ENCODE data around the gene SMCHD1. TPM values are rescaled to one million over a fixed set of nuclear protein-coding genes. Genes with fewer than 3 reads are reported as not detected.
"Not testable (repeated sequence)": the region's sequence is repeated elsewhere in the genome, so short reads cannot be mapped to it uniquely, and the experiment has no call there.

SMCHD1 gene
- total RNA-seq, 2 experiments from 2014 or later: 137 to 142 TPM

DNA sequence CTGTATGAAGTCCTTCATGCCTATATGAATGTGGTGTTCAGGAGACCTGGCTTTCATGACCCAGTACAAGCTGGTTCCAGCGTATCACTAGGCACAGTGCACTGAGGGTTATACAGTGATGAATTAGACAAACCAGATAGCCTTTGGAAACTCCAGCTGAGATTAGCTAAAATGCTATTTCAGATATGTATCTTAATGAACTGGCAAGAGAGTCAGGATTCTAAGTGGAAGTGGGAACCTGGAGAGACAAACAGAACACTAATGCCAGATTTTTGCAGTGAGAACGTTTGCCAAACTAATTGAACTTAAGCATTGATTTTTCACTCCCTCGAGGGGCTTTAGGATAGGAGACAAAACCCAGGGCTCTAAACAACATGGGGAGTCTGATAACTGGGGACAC, 125.2 kb downstream of the SMCHD1 start:
- Mint-ChIP-seq H3K9me3 (ENCODE audit: insufficient read depth) (no peaks in the 10 kb centered on the region), H3K4me1 (ENCODE audit: low read depth) (no peaks in the 10 kb centered on the region), H3K27me3 (ENCODE audit: low read depth) (no peaks in the 10 kb centered on the region), H3K4me3 (no peak overlapping the region), H3K27ac (peak overlapping the region; percentile 44), H3K36me3 (ENCODE audit: low read depth) (peaks cover 62% of the 10 kb centered on the region)
- no peak for DNase-seq
- ChIA-PET POLR2A (no interaction called here), CTCF (no interaction called here)
- no peak for ATAC-seq

DNA sequence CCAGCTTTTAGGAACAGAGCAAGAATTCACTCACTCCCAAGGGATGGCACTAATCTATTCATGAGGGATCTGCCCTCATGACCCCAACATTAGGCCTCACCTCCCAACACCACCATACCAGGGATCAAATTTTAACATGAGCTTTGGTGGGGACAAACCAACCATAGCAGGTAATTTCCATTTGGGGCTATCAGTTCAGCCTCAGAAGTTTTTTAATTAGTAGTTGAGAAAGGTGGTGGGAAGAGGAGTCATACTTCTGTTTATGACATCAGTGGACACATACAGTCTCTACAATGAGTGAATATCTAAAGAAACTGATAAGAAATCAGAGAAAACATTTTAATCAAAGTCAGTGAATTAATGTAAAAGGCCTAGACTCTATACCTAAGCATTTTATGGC, 131.7 kb downstream of the SMCHD1 start:
- Mint-ChIP-seq H3K9me3 (ENCODE audit: insufficient read depth) (no peaks in the 10 kb centered on the region), H3K4me3 (no peak overlapping the region), H3K4me1 (ENCODE audit: low read depth) (no peaks in the 10 kb centered on the region), H3K36me3 (ENCODE audit: low read depth) (peaks cover 53% of the 10 kb centered on the region), H3K27ac (no peak overlapping the region), H3K27me3 (ENCODE audit: low read depth) (no peaks in the 10 kb centered on the region)
- ChIA-PET CTCF (interaction anchor here (0.9 to 1.4 kb wide), 2 partner anchors 198 to 366 kb away, joined by 3 read pairs; no protein-coding TSS in a partner anchor), POLR2A (no interaction called here)
- no peak for DNase-seq
- no peak for ATAC-seq

DNA sequence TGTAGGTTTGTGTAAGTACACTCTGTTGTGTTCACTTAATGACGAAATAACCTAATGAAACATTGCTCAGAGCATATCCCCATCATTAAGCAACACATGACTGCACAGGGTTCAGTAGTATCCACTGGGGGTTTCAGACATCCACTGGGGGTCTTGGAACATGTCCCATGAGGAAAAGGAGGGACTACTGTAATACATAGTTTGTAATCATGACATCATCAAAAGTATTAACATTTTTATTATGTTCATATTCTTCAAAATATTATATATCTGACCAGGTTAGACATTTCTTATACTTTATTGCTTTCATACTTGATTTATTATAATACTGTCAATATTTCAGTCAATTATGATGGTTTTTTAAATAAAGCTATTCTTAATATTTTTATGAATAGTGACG, 136.9 kb downstream of the SMCHD1 start:
- DNase-seq (no peak), ATAC-seq (no peak)
- POLR2A ChIA-PET: no interaction called here
- no peak overlapping the region for H3K4me3 Mint-ChIP-seq
- no peaks in the 10 kb centered on the region for H3K4me1 Mint-ChIP-seq (ENCODE audit: low read depth)
- H3K36me3 Mint-ChIP-seq (ENCODE audit: low read depth): peaks cover 53% of the 10 kb centered on the region
- CTCF ChIA-PET: no interaction called here
- no peaks in the 10 kb centered on the region for H3K9me3 Mint-ChIP-seq (ENCODE audit: insufficient read depth)
- H3K27me3 Mint-ChIP-seq (ENCODE audit: low read depth): no peaks in the 10 kb centered on the region
- H3K27ac Mint-ChIP-seq: no peak overlapping the region

DNA sequence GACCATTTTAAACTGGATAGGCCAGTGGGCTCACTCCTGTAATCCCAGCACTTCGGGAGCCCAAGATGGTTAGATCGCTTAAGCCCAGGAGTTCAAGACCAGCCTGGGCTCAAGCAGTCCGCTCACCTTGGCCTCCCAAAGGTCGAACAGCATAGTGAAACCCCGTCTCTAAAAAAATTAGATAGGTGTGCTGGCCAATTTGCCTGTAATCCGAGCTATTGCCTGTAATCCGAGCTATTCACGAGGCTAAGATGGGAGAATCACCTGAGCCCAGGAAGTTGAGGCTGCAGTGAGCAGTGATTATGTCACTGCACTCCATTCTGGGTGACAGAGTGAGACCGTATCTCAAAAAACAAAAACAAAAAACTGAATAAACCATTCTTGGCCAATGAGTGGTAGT, 138.6 kb downstream of the SMCHD1 start:
- Mint-ChIP-seq H3K9me3 (ENCODE audit: insufficient read depth) (no peaks in the 10 kb centered on the region), H3K4me1 (ENCODE audit: low read depth) (no peaks in the 10 kb centered on the region), H3K4me3 (no peak overlapping the region), H3K27me3 (ENCODE audit: low read depth) (no peaks in the 10 kb centered on the region), H3K36me3 (ENCODE audit: low read depth) (peaks cover 61% of the 10 kb centered on the region), H3K27ac (no peak overlapping the region)
- ATAC-seq: no peak
- POLR2A ChIA-PET: no interaction called here
- CTCF ChIA-PET: no interaction called here
- no peak for DNase-seq

DNA sequence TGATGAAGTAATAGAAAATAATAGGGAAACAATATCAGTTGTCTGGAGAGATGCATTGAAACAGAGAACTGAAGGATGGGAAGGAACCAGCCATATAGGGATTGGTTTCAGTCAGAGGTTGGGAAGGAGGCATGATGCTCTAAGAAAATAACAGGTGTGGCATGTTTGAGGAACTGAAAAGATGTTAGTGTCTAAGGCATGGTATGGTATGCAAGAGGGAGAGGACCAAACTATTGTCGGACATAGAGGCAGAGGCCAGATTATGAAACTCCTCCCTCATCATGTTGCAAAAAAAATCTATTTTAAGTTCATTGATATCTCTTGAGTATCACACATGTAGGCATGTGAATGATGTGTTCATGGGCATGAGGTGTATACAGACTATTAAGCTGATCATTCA, 142.4 kb downstream of the SMCHD1 start:
- peaks cover 60% of the 10 kb centered on the region for H3K36me3 Mint-ChIP-seq (ENCODE audit: low read depth)
- no peaks in the 10 kb centered on the region for H3K9me3 Mint-ChIP-seq (ENCODE audit: insufficient read depth)
- H3K27ac Mint-ChIP-seq: no peak overlapping the region

DNA sequence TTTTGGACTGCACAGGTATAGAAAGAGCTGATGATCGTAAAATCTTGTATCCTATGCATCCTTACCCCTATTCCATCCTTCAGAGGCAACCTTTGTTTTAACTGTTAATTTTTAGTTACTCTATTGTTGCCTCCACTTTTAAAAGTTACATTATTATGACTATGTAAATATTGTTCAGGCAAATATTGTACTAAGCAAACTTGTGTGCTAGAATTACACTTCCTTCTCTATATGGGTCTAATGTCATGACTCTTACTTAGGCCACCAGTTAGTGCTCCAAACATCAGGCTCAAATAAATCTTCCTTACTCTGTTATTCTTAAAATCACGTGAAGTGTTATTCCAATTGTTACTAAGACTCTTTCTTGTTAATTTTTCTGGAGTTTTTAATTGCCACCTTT, 143.8 kb downstream of the SMCHD1 start:
- peaks cover 66% of the 10 kb centered on the region for H3K36me3 Mint-ChIP-seq (ENCODE audit: low read depth)

More for the DNA sequence above, 142.4 kb downstream of the SMCHD1 start:
- POLR2A ChIA-PET: no interaction called here
- no peak for ATAC-seq
- no peaks in the 10 kb centered on the region for H3K27me3 Mint-ChIP-seq (ENCODE audit: low read depth)
- no peaks in the 10 kb centered on the region for H3K4me1 Mint-ChIP-seq (ENCODE audit: low read depth)
- no peak for DNase-seq
- CTCF ChIA-PET: no interaction called here
- no peak overlapping the region for H3K4me3 Mint-ChIP-seq

DNA sequence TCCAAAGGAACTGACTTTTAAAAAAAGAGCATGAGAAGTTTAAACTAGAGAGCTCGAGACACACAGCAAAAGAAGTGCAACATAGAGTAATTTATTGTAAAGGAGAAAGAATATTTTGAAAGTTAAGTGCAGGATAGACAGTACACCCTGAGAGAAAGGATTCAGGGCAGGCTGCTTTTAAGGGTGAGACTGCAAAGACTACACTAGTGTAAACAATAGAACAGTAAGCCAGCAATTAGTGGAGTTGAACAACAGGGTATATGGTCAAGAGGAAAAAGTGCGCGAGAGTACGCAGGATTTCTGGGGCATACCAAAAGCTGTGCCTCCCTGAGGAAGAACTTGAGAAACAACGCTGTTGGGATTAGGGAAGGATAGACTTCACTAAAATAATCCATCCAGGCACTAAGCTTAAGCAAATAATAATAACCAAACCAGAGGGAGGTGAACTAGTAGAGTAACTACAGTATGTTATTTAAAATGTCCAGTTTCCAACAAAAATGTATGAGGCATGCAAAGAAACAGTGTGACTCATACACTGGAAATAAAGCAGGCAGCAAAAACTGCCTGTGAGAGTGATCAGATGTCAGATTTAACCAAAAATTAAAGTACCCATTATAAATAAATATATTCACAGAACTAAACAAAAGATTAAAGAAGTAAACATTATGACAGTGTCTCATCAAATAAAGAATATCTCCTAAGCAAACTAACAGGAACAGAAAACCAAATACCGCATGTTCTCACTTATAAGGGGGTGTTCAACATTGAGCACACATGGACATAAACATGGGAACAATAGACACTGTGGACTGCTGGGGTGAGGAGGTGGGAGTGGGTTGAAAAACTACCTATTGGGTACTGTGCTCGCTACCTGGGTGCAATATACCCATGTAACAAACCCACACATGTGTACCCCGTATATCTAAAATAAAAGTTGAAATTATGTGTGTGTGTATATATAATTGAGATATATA, 150.7 kb downstream of the SMCHD1 start:
- H3K27ac Mint-ChIP-seq: peak overlapping the region; percentile 2
- H3K4me3 Mint-ChIP-seq: no peak overlapping the region
- CTCF ChIA-PET: no interaction called here
- peaks cover 2% of the 10 kb centered on the region for H3K9me3 Mint-ChIP-seq (ENCODE audit: insufficient read depth)
- ATAC-seq (no peak), DNase-seq (no peak)
- H3K36me3 Mint-ChIP-seq (ENCODE audit: low read depth): peaks cover 37% of the 10 kb centered on the region
- H3K27me3 Mint-ChIP-seq (ENCODE audit: low read depth): no peaks in the 10 kb centered on the region
- no peaks in the 10 kb centered on the region for H3K4me1 Mint-ChIP-seq (ENCODE audit: low read depth)
- POLR2A ChIA-PET: no interaction called here

More for the DNA sequence above, 143.8 kb downstream of the SMCHD1 start:
- ATAC-seq (no peak), DNase-seq (no peak)
- H3K4me1 Mint-ChIP-seq (ENCODE audit: low read depth): no peaks in the 10 kb centered on the region
- ChIA-PET CTCF (no interaction called here), POLR2A (no interaction called here)
- H3K27me3 Mint-ChIP-seq (ENCODE audit: low read depth): no peaks in the 10 kb centered on the region
- no peak overlapping the region for H3K27ac Mint-ChIP-seq
- H3K9me3 Mint-ChIP-seq (ENCODE audit: insufficient read depth): no peaks in the 10 kb centered on the region
- H3K4me3 Mint-ChIP-seq: no peak overlapping the region

DNA sequence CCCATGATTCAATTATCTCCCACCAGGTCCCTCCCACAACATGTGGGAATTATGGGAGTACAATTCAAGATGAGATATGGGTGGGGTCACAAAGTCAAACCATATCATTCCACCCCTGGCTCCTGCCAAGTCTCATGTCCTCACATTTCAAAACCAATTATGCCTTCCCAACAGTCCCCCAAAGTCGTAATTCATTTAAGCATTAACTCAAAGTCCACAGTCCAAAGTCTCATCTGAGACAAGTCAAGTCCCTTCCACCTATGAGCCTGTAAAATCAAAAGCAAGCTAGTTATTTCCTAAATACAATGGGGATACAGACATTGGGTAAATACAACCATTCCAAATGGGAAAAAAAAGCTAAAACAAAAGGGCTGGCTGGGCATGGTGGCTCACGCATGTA, 153.1 kb downstream of the SMCHD1 start:
- DNase-seq; H3K27ac Mint-ChIP-seq; POLR2A ChIA-PET; ATAC-seq; H3K27me3 Mint-ChIP-seq (ENCODE audit: low read depth); CTCF ChIA-PET; H3K9me3 Mint-ChIP-seq (ENCODE audit: insufficient read depth); H3K4me3 Mint-ChIP-seq; H3K4me1 Mint-ChIP-seq (ENCODE audit: low read depth): not testable (repeated sequence)
- peaks cover 27% of the 10 kb centered on the region for H3K36me3 Mint-ChIP-seq (ENCODE audit: low read depth)

DNA sequence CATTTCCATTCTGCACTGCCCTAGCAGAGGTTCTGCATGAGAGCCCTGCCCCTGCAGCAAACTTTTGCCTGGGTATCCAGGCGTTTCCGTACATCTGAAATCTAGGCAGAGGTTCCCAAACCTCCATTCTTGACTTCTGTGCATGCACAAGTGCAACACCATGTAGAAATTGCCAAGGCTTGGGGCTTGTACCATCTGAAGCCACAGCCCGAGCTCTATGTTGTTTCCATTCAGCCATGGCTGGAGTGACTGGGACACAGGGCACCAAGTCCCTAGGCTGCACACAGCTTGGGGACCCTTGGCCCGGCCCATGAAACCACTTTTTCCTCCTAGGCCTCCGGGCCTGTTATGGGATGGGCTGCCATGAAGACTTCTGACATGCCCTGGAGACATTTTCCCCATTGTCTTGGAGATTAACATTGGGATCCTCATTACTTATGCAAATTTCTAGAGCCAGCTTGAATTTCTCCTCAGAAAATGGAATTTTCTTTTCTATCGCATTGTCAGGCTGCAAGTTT, 154.2 kb downstream of the SMCHD1 start:
- H3K27ac Mint-ChIP-seq; H3K27me3 Mint-ChIP-seq (ENCODE audit: low read depth); DNase-seq; CTCF ChIA-PET; POLR2A ChIA-PET; H3K4me1 Mint-ChIP-seq (ENCODE audit: low read depth); H3K4me3 Mint-ChIP-seq: not testable (repeated sequence)
- Mint-ChIP-seq H3K36me3 (ENCODE audit: low read depth) (peaks cover 19% of the 10 kb centered on the region), H3K9me3 (ENCODE audit: insufficient read depth) (peaks cover 10% of the 10 kb centered on the region)
- peak; percentile 37 for ATAC-seq

DNA sequence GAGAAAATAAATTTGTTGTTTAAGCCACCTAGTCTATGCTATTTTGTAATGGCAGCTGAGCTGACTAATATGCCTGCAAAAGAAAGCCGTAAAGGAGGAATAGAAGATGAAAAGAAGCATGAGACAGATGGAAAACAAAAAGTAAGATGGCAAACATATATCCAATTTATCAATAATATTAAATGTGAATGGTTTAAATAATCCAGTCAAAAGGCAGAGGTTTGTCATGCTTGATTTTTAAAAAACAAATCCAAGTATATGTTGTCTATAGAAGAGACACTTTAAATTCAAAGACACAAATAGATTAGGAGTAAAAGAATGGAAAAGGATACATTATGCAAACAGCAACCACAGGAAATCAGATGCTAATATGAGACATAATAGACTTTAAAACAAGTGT, 155.9 kb downstream of the SMCHD1 start:
- ChIA-PET POLR2A (no interaction called here), CTCF (no interaction called here)
- Mint-ChIP-seq H3K27ac (no peak overlapping the region), H3K9me3 (ENCODE audit: insufficient read depth) (peaks cover 17% of the 10 kb centered on the region), H3K27me3 (ENCODE audit: low read depth) (no peaks in the 10 kb centered on the region), H3K36me3 (ENCODE audit: low read depth) (peaks cover 9% of the 10 kb centered on the region), H3K4me3 (no peak overlapping the region), H3K4me1 (ENCODE audit: low read depth) (no peaks in the 10 kb centered on the region)
- no peak for ATAC-seq
- no peak for DNase-seq

DNA sequence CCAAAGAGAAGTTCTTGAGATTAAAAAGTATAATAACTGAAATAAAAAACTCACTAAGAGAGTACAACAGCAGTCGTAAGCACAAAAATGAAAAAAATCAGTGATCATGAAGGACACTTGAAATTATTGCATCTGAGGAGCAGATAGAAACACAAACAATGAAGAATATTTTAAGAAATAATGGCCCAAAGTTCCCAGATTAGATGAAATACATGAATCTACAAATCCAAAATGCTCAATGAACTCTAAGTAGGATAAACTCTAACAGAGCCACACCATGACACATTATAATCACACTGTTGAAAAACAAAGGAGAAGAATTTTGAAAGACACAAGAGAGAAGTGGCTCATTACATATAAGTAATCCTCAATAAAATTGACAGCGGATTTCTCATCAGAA, 159.4 kb downstream of the SMCHD1 start:
- ChIA-PET POLR2A (no interaction called here), CTCF (no interaction called here)
- H3K4me3 Mint-ChIP-seq: no peak overlapping the region
- H3K36me3 Mint-ChIP-seq (ENCODE audit: low read depth): no peaks in the 10 kb centered on the region
- H3K27me3 Mint-ChIP-seq (ENCODE audit: low read depth): peaks cover 3% of the 10 kb centered on the region
- H3K27ac Mint-ChIP-seq: no peak overlapping the region
- H3K4me1 Mint-ChIP-seq (ENCODE audit: low read depth): no peaks in the 10 kb centered on the region
- peaks cover 25% of the 10 kb centered on the region for H3K9me3 Mint-ChIP-seq (ENCODE audit: insufficient read depth)
- ATAC-seq: no peak
- DNase-seq: no peak

DNA sequence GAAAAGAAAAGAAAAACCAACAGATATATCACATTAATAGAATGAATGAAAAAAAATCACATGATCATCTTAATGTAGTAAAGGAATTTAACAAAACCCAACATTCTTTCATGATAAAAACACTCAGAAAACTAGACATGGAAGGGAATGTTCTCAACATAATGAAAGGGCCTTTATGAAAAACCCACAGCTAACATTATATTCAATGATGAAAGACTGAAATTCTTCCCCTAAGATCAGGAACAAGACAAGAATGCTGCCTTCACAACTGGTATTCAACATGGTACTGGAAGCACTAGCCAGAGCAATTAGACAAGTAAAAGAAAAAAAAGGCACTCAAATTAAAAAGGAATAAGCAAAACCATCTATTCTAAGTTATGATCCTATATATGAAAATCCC, 162.8 kb downstream of the SMCHD1 start:
- DNase-seq (no peak), ATAC-seq (no peak)
- Mint-ChIP-seq H3K27ac (no peak overlapping the region), H3K4me3 (no peak overlapping the region), H3K4me1 (ENCODE audit: low read depth) (no peaks in the 10 kb centered on the region), H3K9me3 (ENCODE audit: insufficient read depth) (peaks cover 21% of the 10 kb centered on the region), H3K36me3 (ENCODE audit: low read depth) (no peaks in the 10 kb centered on the region), H3K27me3 (ENCODE audit: low read depth) (peaks cover 5% of the 10 kb centered on the region)
- ChIA-PET POLR2A (no interaction called here), CTCF (no interaction called here)
